ENCODE data around the gene BABAM2.
"Not testable (repeated sequence)": the region's sequence is repeated elsewhere in the genome, so short reads cannot be mapped to it uniquely, and the experiment has no call there.

The BABAM2 gene

DNA sequence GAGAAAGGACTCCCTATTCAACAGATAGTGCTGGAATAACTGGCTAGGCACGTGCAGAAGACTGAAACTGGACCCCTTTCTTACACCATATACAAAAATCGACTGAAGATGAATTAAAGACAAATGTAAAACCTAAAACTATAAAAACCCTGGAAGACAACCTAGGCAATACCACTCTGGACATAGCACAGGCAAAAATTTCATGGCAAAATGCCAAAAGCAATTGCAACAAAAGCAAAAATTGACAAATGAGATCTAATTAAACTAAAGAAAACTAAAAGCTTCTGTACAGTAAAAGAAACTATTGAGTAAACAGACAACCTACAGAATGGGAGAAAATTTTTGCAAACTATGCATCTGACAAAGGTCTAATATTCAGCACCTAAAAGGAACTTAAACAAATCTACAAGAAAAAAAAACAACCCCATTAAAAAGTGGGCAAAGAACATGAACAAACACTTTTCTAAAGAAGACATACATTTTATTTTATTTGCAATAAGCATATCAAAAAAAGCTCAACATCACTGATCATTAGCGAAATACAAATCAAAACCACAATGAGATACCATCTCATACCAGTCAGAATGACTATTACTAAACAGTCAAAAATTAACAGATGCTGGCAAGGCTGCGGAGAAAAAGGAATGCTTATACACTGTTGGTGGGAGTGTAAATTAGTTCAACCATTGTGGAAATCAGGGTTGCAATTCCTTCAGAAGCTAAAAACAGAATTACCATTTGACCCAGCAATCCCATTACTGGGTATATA, 8.5 kb upstream of the BABAM2 start:
- DNase-seq = not testable (repeated sequence)

GRCh38 chr2:27882584-27882922, 8.0 kb upstream of the BABAM2 start:
- DNase-seq = not testable (repeated sequence)

GRCh38 chr2:27884601-27885000, 5.9 kb upstream of the BABAM2 start:
- DNase-seq = no peak

DNA sequence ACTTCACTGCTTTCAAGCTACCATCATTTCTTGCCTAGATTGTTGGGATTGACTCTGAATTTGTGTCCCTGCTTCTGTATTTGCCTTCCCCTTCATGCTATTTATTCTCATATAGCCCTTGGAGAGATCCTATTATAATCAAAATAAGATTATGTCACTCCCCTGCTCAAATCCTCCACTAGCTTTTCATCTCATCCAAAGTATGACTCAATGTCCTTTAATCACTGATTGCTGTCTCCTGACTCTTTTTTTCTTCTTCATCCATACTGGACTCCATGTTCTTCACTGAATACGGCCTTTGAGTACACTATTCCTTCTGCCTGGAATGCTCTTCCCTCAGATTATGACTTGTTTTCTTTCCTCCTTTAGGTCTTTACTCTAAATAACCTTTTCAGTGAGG, 5.3 kb upstream of the BABAM2 start:
- no peak for DNase-seq

DNA sequence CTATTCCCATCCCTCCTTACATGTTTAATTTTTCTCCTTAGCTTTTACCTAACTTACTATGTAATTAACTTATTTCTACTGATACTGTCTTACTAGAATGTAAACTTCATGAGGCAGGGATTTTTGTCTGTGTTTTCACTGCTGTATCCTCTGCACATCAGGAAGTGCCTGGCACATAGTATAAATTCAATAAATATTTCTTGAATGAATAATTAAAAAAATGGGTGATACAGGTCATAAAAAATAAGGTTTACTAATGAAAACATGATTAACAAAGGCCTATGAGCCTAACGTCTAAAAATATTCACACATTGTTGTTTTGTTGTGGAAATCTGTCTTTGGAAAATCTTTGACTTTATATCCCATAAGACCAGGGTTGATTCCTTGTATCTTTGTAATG, 4.9 kb upstream of the BABAM2 start:
- DNase-seq = no peak

DNA sequence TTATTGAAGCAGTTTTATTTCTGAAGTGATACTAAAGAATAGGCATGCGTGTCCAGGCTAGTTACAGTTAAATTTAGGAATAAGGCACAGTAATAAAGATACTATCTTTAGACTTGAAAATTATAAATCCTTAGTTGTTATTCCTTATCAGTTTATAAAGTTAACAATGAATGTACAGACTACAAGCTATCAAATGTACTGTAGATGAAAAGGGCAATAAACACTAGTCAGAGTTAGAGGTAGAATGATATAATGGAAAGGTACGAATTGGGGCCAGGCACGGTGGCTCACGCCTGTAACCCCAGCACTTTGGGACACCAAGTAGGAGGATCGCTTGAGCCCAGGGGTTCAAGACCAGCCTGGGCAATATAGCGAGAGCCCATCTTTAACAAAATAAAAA, 4.2 kb upstream of the BABAM2 start:
- no peak for DNase-seq

GRCh38 chr2:27887111-27887510, 3.4 kb upstream of the BABAM2 start:
- DNase-seq = no peak

DNA sequence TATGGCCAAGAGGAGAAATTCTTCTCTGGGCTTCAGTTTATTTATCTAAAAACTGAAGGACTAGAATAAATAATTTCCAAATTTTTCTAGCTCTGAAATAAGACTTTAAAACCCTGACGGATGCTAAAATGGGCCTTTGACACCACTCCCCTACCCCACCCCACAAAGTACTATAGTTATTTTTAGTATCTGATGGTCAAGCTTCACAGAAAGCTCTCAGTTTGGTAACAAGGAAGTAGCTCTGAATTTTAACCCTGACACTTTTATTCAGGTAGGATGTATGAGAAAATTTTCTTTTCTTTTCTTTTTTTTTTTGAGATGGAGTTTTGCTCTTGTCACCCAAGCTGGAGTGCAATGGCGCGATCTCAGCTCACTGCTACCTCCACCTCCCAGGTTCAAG, 2.7 kb upstream of the BABAM2 start:
- no peak for DNase-seq

GRCh38 chr2:27888790-27889189, 1.7 kb upstream of the BABAM2 start:
- no peak for DNase-seq

DNA sequence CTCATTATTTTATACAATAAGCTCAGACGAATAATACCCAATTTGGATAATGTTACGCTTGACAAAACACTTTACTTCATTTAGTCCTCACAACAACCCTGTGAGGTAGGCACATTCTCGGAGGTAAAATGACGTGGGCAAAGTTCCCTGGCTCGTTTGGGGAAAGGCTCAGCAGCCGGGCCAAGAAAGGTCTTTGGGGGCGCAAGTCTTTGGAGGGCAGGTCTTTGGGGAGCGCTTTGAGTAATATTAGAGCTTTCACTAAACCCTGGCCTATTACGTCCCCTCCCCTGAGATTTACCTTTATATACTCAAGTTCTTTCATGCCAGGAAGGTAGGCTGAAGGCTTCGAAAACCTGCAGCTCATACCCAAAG, 769 bp upstream of the BABAM2 start:
- DNase-seq = no peak

DNA sequence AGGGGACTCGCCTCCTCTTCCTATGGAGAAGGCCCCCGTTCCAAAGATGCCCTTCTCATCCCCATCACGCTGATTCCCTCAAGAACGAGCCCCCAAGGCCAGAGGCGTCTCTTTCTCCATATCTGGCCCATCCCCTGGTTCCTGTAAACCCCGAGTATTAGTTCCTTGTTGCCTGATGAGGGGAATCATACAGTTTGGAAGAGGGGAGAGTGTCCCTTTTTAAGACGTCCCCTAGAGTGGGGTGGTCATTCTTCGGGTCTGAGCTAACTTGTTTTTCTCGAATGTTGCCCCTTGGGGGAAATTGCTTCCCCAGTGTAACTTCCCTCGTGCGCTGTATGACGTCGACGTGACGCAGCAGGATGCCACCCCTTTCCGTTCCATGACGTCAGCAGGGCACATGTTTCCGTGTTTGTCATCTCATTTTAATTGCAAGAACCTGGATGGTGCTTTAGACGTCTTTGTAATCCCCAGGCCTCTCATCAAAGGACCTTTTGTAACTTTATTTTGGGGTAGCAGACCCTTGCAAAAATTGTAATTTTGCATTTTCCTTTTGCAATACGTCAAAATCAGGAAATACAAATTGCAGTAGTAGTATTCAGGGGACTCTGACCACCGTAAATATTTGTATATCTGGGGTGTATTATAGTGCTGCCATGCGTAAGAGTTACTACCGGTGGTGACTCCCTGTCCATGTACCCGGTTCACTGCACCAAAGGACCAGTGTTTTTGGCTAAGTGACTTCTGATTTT, 569 bp downstream of the BABAM2 start:
- peak; percentile 21 for DNase-seq

GRCh38 chr2:27891673-27892105, 1.2 kb downstream of the BABAM2 start:
- no peak for DNase-seq

DNA sequence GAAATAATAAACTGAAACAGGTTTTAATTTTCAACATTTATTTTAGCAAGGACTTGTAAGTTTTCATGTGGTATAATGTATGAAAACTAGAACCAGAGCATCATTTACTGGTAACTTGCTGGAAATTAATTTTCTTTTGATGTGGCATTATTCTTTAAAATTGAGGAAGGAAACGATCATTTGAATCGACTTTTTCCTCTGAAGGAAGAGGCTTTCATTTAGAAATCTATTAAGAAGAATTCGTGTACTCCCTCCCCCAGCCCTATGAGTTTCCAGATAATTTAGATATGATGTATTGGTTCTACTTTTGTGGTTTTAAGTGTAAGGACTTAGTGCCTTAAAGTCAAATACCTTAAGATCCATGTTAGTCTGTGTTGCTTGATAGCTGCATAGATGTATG, 2.5 kb downstream of the BABAM2 start:
- DNase-seq = no peak

GRCh38 chr2:27897717-27898116, 7.2 kb downstream of the BABAM2 start:
- no peak for DNase-seq

DNA sequence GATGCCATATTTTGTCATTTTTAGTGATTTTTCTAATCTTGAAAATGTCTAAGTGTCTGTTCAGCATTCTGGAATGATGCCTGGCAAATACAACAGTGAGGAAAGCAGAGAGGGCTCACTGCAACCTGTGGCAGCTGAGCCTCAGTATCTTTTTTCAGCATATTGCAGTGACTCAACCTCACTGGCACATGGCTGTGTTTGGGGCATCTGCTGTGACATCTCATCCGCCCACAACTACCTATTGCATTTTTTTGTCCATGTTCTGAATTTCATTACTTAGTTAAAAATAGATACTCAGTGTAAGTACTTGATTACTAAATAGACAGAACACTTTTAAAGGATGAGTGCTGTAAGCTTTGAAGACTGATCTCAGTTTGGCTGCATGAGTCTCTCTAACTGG, 10.7 kb downstream of the BABAM2 start:
- no peak for DNase-seq

DNA sequence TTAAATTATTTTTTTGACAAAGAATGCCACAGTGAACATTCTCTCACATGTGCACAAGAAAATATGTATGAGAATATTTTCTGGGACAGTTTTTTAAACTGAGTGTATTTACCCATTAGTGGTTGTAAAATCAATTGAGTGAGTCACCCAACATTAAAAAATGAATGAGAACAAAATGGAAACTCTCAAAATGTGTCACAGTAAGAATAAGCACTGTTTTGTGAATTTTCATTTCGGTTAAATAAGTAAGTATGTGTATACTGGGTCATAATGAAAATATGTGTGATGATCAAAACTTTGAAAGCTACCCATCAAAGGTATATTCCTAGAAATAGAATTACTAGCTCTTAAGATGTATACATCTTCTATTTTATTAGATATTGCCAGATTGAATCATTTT, 11.6 kb downstream of the BABAM2 start:
- no peak for DNase-seq

DNA sequence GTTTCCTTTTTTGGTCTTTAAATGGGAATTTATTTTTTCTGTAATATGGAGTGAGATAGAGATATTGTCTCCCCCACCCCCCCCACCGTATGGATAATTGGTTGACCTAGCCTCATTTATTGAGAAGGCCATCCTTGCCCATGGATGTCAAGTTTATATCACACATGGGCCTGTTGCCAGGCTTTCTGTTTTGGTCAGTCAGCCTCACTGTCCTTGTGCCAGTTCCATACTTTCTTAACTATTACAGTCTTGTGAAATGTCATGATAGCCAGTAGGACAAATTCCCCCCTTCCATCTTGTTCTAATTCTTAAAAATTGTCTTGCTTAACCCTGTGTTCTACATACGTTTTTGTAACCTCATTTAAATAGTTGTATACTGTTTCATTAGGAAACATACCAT, 12.5 kb downstream of the BABAM2 start:
- DNase-seq = no peak

- no peak for DNase-seq
Observed at GRCh38 chr2:27903649-27904404, 13.3 kb downstream of the BABAM2 start.

DNA sequence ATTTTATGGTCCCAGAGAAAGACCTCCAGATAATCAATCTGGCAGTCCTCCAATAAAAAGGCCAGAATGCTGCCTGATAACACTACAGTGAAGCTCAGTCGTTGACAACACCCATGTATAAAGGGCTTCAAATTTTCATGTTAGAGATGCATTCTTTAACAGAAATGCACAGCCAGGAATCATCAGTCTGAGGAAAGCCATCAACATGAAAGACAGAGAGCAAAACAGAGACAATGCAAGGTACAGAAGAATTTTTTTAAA, 13.8 kb downstream of the BABAM2 start:
- no peak for DNase-seq

DNA sequence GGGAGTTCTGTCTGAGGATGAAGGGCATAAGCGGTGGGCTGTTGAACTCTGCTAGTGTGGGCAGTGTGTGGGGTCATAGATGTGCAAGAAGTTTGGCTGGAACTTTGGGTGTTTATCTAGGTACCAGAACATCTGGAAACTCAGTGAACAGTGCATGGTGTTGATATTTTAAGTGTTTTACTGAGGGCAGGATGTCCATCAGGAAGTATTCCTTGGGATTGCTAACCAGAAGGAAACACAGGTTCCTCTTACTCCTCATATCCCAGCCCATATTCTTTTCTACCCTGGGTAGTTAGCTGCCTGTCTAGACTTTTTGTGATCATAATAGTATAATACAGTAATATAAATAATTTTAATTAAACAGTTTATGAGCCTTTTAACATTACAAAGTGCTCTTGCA, 15.5 kb downstream of the BABAM2 start:
- no peak for DNase-seq

GRCh38 chr2:27907547-27907946, 17.0 kb downstream of the BABAM2 start:
- DNase-seq = no peak

DNA sequence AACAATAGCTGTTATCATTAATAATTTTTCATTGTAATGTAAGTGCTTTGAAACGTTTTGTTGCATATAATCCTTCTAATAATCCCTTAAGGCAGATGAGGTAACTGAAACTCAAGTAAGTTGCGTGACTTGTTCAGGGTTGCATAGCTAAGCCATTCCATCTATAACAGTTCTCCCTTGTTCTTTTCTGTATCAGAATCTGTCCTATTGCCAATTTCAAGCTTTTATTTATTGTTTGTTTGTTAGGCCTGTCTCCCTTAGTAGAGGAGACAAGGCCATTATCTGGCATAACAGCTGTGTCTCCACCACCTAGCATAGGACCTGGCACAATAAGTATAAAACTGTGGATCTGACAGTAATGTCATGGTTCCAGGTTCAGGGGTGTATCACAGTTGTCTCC, 19.4 kb downstream of the BABAM2 start:
- DNase-seq = no peak

GRCh38 chr2:27911458-27912210, 21.1 kb downstream of the BABAM2 start:
- no peak for DNase-seq

- DNase-seq = no peak
Observed at GRCh38 chr2:27912512-27912911, 22.0 kb downstream of the BABAM2 start.

Measured in GOT3 (cell line).